ENCODE data around the gene PCK1. TPM values are rescaled to one million over a fixed set of nuclear protein-coding genes. Genes with fewer than 3 reads are reported as not detected.

The PCK1 gene
- total and polyA plus RNA-seq, 2 of the 13 experiments (the other 11 are each of a cell fraction or from before 2014, with no cell fraction given): 6.5 to 12.6 TPM

GRCh38 chr20:57561356-57562279 is 708 bp downstream of the PCK1 start:
- Histone ChIP-seq H4K20me1 (ENCODE audit: insufficient read depth, low read length) (no peaks in the 10 kb centered on the region; the same call in 1 of the 2 replicates), H3K27ac (ENCODE audit: extremely low read length, insufficient read depth, low read length) (peak overlapping the region; percentile 65), H3K36me3 (replicated peaks in 1 of 2; ENCODE audit: control insufficient read depth in 1 of 2, insufficient read depth in 2 of 2, low read length in 2 of 2) (peaks cover 0 to 22% of the 10 kb centered on the region in 2 experiments; a peak in 2 of 5 replicates), H3K4me2 (ENCODE audit: low read depth, low read length) (peak overlapping the region; percentile 77), H3K4me3 (replicated peaks in 1 of 3; ENCODE audit: insufficient read depth in 1 of 3, low read depth in 2 of 3, low read length in 3 of 3) (peak overlapping the region; percentile 47 to 68 (median 50)), H3K9ac (ENCODE audit: insufficient read depth, low read depth, low read length) (peak overlapping the region; percentile 76), H3K9me3 (ENCODE audit: low read length) (no peaks in the 10 kb centered on the region), H3K4me1 (ENCODE audit: insufficient read depth, low read length) (peaks cover 93% of the 10 kb centered on the region), H3K27me3 (ENCODE audit: control insufficient read depth in 1 of 2, insufficient read depth in 2 of 2, low read length in 2 of 2) (peaks cover 6 to 7% of the 10 kb centered on the region in 2 experiments; a peak in 4 of 5 replicates), H3K79me2 (ENCODE audit: insufficient read depth, low read length) (peaks cover 10% of the 10 kb centered on the region), H2AFZ (ENCODE audit: low read length) (no peak overlapping the region)
- TSS peak; percentile 84 for BruUV-seq (replicated peaks)
- in situ Hi-C loops (cut with HindIII; ENCODE audit: extremely low pct_ligation_motif_present, low pct_unique_long_range_greater_than_20kb) (no loop called here), intact Hi-C loops (cut with micrococcal nuclease; ENCODE audit: unreplicated experiment) (no loop called here)
- CTCF ChIA-PET (ENCODE audit: low intra/inter-chr PET ratio, low total read pairs): interaction anchor here (0.6 to 1.2 kb wide), 2 partner anchors 22 to 153 kb away, joined by 3 read pairs; no protein-coding TSS in a partner anchor
- POLR2A ChIA-PET: interaction anchor here (1.1 to 5.6 kb wide), 13 partner anchors 12 to 827 kb away, joined by 3 to 96 read pairs (median 12); partner anchors contain the start of gene VAPB
- WGBS (ENCODE audit: low lambda C conversion rate): 54% methylated on average over 24 of the region's 24 CpGs
- peak; percentile 10 for ATAC-seq
- no peak for DNase-seq (ENCODE audit: low spot score)
- no peak for FAIRE-seq
- peak; percentile 13; the same call in 1 of the 2 replicates for TF ChIP-seq ZNF891 (CRISPR knock-in tag; IDR thresholded peaks at IDR 0.05)
- peak; percentile 54 for TF ChIP-seq ZNF687 (CRISPR knock-in tag; IDR thresholded peaks at IDR 0.05)
- TF ChIP-seq ZSCAN20 (CRISPR knock-in tag; IDR thresholded peaks at IDR 0.05; ENCODE audit: borderline replicate concordance): 0 out of 2 replicates have a peak, but pooled peaks have one; percentile 0
- TF ChIP-seq ZNF670 (CRISPR knock-in tag; IDR thresholded peaks at IDR 0.05; ENCODE audit: borderline replicate concordance): 0 out of 2 replicates have a peak, but pooled peaks have one; percentile 72
- peak; percentile 28; the same call in 1 of the 2 replicates for TF ChIP-seq HES4 (CRISPR knock-in tag; IDR thresholded peaks at IDR 0.05; ENCODE audit: borderline replicate concordance)
- TF ChIP-seq ZC3H4 (CRISPR knock-in tag; IDR thresholded peaks at IDR 0.05; ENCODE audit: borderline replicate concordance): 0 out of 2 replicates have a peak, but pooled peaks have one; percentile 15
- TF ChIP-seq ZNF274 (CRISPR knock-in tag; IDR thresholded peaks at IDR 0.05): no peak
- 0 out of 2 replicates have a peak, but pooled peaks have one; percentile 16 for TF ChIP-seq ZBTB7A (CRISPR knock-in tag; IDR thresholded peaks at IDR 0.05)
- 0 out of 4 replicates have a peak, but pooled peaks of 1 of the 2 experiments have one; percentile 21 for TF ChIP-seq REST (IDR thresholded peaks at IDR 0.05; ENCODE audit: borderline replicate concordance in 1 of 2, low read depth in 1 of 2, low read length in 2 of 2)
- TF ChIP-seq GABPB1 (CRISPR knock-in tag; IDR thresholded peaks at IDR 0.05): no peak
- peak; percentile 91; the same call in 1 of the 2 replicates for TF ChIP-seq ZNF354B (CRISPR knock-in tag; IDR thresholded peaks at IDR 0.05)
- TF ChIP-seq ZNF709 (CRISPR knock-in tag; IDR thresholded peaks at IDR 0.05): peak; percentile 13; the same call in 1 of the 2 replicates
